Right forelimb (tissue), 1 donor: ENCODE measurements around the gene NCR3LG1.

Experiments
- DNase-seq: peaks from one replicate; pipeline ENCODE4 v3.0.0-alpha.2; 2018

Gene NCR3LG1

GRCh38 chr11:17351510-17352176, at the start of gene NCR3LG1:
NCR3LG1 (plus strand) TSS chr11:17351800; CDS start chr11:17351970, 170 bp downstream.
- DNase-seq: peak; percentile 54

- no peak for DNase-seq
These were observed 38.0 kb upstream of the NCR3LG1 start for GRCh38 chr11:17313349-17314231.

GRCh38 chr11:17314232-17314547, 37.4 kb upstream of the NCR3LG1 start:
- no peak for DNase-seq

- no peak for DNase-seq
These were observed 36.6 kb upstream of the NCR3LG1 start for GRCh38 chr11:17314904-17315426.

GRCh38 chr11:17328871-17329494, 22.6 kb upstream of the NCR3LG1 start:
- DNase-seq: no peak

- DNase-seq: no peak
These were observed 19.9 kb upstream of the NCR3LG1 start for GRCh38 chr11:17331669-17332068.

- no peak for DNase-seq
These were observed 17.6 kb upstream of the NCR3LG1 start for GRCh38 chr11:17333799-17334586.

- DNase-seq: no peak
These were observed 8.3 kb upstream of the NCR3LG1 start for GRCh38 chr11:17343257-17343656.

GRCh38 chr11:17343907-17344306, 7.7 kb upstream of the NCR3LG1 start:
- no peak for DNase-seq

- no peak for DNase-seq
These were observed 3.9 kb upstream of the NCR3LG1 start for GRCh38 chr11:17347676-17348075.

GRCh38 chr11:17350455-17351171, 987 bp upstream of the NCR3LG1 start:
- no peak for DNase-seq

GRCh38 chr11:17351172-17351509, 459 bp upstream of the NCR3LG1 start:
- no peak for DNase-seq

GRCh38 chr11:17352950-17353820, 1.6 kb downstream of the NCR3LG1 start:
- DNase-seq: peak; percentile 85

- DNase-seq: no peak
These were observed 2.4 kb downstream of the NCR3LG1 start for GRCh38 chr11:17353821-17354600.

GRCh38 chr11:17354601-17354991, 3.0 kb downstream of the NCR3LG1 start:
- DNase-seq: no peak

- DNase-seq: no peak
These were observed 14.9 kb downstream of the NCR3LG1 start for GRCh38 chr11:17366495-17366894.

- peak; percentile 12 for DNase-seq
These were observed 17.0 kb downstream of the NCR3LG1 start for GRCh38 chr11:17368551-17368950.

GRCh38 chr11:17369094-17369493, 17.5 kb downstream of the NCR3LG1 start:
- no peak for DNase-seq

- DNase-seq: no peak
These were observed 18.2 kb downstream of the NCR3LG1 start for GRCh38 chr11:17369684-17370243.

- peak; percentile 20 for DNase-seq
These were observed 20.0 kb downstream of the NCR3LG1 start for GRCh38 chr11:17371614-17372013.
